ENCODE data around the gene TEPSIN.
A peak's percentile ranks its signal among the peaks of the same experiment; 100 is the strongest.

The TEPSIN gene

DNA sequence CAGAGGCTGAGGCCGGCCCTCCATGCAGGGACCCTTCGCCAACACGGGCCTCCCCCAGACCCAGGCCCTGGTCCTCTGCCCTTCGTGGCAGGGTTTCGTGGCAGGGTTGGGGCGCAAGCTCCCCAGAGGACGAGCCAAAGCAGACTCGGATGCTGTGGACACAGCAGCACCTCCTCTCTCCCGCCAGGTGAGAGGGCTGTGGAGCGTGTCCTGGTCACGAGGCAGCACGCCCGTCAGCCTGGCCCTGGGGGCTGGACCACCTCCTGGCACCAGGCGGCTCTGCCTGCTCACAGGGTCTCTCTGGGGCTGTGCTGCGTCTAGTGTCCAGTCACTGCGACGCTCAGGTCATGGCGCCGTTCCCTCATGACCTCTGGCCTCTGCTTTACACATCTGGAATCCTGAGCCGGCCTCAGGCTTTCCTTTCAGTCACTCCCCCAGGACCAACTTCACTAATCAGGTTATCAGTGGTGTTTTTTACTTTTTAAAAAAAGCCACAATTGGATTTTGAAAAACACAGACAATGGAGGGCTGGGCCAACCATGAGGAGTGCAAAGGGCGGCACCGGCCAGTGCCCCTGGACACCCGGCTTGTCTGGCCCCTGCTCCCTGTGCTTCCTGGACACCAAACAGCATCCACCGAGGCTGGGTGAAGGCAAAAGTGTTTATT lies 5.6 kb upstream of the TEPSIN start:
- no peak overlapping the region for H3K27ac ChIP-seq
- no peak for TF ChIP-seq ZFX (IDR thresholded peaks at IDR 0.05)
- TF ChIP-seq CTCF (conservative IDR thresholded peaks at IDR 0.05): no peak

DNA sequence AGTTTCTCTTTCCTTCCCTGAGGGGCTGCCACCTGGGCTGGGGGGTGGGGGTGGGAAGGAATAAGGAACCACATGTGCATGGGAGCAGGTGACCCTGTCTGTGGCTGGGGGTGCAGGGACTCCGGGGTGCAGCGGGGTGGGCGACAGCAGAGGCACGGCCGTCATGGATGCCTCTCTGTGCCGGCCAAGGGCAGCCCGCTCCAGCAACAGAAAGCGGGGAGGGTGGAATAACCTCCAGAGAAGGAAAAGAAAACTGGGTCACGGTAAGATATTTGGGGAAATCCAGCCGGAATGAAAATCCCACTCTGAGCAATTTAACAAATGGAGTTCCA lies 4.4 kb upstream of the TEPSIN start:
- no peak for TF ChIP-seq ZFX (IDR thresholded peaks at IDR 0.05)
- no peak for TF ChIP-seq CTCF (conservative IDR thresholded peaks at IDR 0.05)
- H3K27ac ChIP-seq: no peak overlapping the region

- H3K27ac ChIP-seq: no peak overlapping the region
- TF ChIP-seq CTCF (conservative IDR thresholded peaks at IDR 0.05) (no peak), ZFX (IDR thresholded peaks at IDR 0.05) (no peak)
Observed at GRCh38 chr17:81242421-81243332, 3.8 kb upstream of the TEPSIN start.

GRCh38 chr17:81241648-81242420 lies 3.0 kb upstream of the TEPSIN start:
- no peak for TF ChIP-seq ZFX (IDR thresholded peaks at IDR 0.05)
- peak; percentile 85 for TF ChIP-seq CTCF (conservative IDR thresholded peaks at IDR 0.05)
- no peak overlapping the region for H3K27ac ChIP-seq

DNA sequence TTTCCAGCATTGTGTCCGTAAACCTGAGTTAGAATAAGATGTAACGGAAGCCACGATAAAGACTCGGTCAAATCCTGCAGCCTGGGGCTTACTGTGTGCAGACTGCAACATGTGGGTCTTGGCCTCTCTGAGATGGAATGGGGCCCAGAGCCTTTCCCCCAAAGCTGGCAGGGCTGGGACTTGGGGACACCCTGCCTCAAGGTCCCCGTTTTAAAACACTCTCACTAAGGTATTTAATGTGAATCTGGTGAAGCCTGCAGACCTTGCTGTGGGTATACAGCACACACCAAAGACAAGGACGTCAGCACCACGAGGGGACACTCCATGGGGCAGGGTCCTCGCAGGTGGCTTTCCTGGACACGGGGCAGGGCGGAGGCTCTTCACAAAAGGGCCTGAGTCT lies 2.3 kb upstream of the TEPSIN start:
- H3K27ac ChIP-seq: no peak overlapping the region
- TF ChIP-seq ZFX (IDR thresholded peaks at IDR 0.05): no peak
- no peak for TF ChIP-seq CTCF (conservative IDR thresholded peaks at IDR 0.05)

DNA sequence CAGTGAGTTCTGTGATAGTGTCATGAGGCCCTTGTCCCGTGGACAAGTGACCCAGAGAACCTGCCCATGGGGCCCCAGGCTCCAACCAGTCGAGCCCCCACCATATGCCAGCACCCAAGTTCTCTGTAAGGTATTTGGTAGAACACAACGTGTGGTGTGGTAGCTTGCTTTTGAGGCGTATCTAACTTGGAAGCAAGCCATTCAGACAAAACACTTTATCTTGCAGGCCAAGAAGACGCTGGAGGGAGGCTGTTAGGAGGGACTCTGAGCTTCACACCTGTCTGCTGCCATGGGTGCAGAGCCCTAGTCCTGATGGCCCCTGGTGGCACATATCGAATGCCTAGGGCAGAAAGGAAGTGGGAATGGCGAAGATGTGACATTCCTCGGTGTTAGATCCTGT lies 1.9 kb upstream of the TEPSIN start:
- no peak for TF ChIP-seq ZFX (IDR thresholded peaks at IDR 0.05)
- TF ChIP-seq CTCF (conservative IDR thresholded peaks at IDR 0.05): no peak
- H3K27ac ChIP-seq: no peak overlapping the region; the same call in 1 of the 2 replicates

All from C4-2B (cell line).